IMR-90 (cell line): Measurements from ENCODE around the gene DCUN1D3. TPM values are rescaled to one million over a fixed set of nuclear protein-coding genes. Genes with fewer than 3 reads are reported as not detected.

Experiments used
- ATAC-seq: fragments of 200-7000 bp; cut with Tn5 transposase; 2 replicates; pipeline ENCODE4 v1.9.1; 2020; ENCODE audit warnings: low read depth, mild to moderate bottlenecking, moderate library complexity
- BruUV-seq: library from RNA; stranded (reverse); fragments of 400-500 nt; replicated peaks from 2 replicates; lab custom pipeline; 2021; lab: Mats Ljungman, UMichigan
- CTCF ChIA-PET: fragments of 300-600 bp; formaldehyde crosslinking; extraction: SDS; loops from one replicate; lab custom pipeline; 2021; ENCODE audit warnings: antibody characterized with exemption; lab: Yijun Ruan, JAX
- POLR2A ChIA-PET: fragments of 300-600 bp; sonication (Branson Sonifier 250); formaldehyde crosslinking; loops from one replicate; lab custom pipeline; 2022; ENCODE audit warnings: antibody characterized with exemption; ENCODE audit not compliant: unreplicated experiment; lab: Charles Lee
- DNase-seq: peaks from one replicate; pipeline ENCODE4 v3.0.0; 2013
- H2AFZ ChIP-seq: replicated peaks from 2 replicates; pipeline ENCODE3; 2013; ENCODE audit warnings: low read length, mild to moderate bottlenecking; ENCODE audit not compliant: poor library complexity
- H2AK5ac ChIP-seq: 2 replicates; pipeline ENCODE4 v1.6.1; 2013; ENCODE audit warnings: low read depth, low read length, inconsistent platforms
- H2AK9ac ChIP-seq: replicated peaks from 2 replicates; pipeline ENCODE3; 2013; ENCODE audit warnings: mild to moderate bottlenecking, low read depth, low read length, moderate library complexity; ENCODE audit not compliant: poor library complexity
- H2BK120ac ChIP-seq: 2 replicates; pipeline ENCODE4 v1.6.1; 2013; ENCODE audit warnings: low read depth, low read length, inconsistent platforms
- H2BK15ac ChIP-seq: 3 replicates; pipeline ENCODE4 v1.6.1; 2013; ENCODE audit warnings: low read depth, low read length, inconsistent platforms
- H2BK20ac ChIP-seq: 2 replicates; pipeline ENCODE4 v1.6.1; 2013; ENCODE audit warnings: low read depth, mild to moderate bottlenecking, inconsistent platforms, low read length, moderate library complexity
- H2BK5ac ChIP-seq: 2 replicates; pipeline ENCODE4 v1.6.1; 2013; ENCODE audit warnings: mild to moderate bottlenecking, low read depth, low read length, inconsistent platforms; ENCODE audit not compliant: poor library complexity, severe bottlenecking
- H3K14ac ChIP-seq: replicated peaks from 2 replicates; pipeline ENCODE4 v1.6.1; 2013; ENCODE audit warnings: low read depth, low read length, inconsistent platforms
- H3K18ac ChIP-seq: 2 replicates; pipeline ENCODE4 v1.6.1; 2013; ENCODE audit warnings: low read depth, low read length, control low read depth
- H3K23ac ChIP-seq: 2 replicates; pipeline ENCODE4 v1.6.1; 2013; ENCODE audit warnings: low read depth, low read length, inconsistent platforms
- H3K27ac ChIP-seq: 2 replicates; pipeline ENCODE4 v1.5.1; 2013; ENCODE audit warnings: mild to moderate bottlenecking, control low read depth, low read length; ENCODE audit not compliant: insufficient read depth
- H3K27me3 ChIP-seq: 2 replicates; pipeline ENCODE4 v1.6.1; 2013; ENCODE audit warnings: low read length; ENCODE audit not compliant: control insufficient read depth, insufficient read depth
- H3K36me3 ChIP-seq: 2 replicates; pipeline ENCODE4 v1.6.1; 2013; ENCODE audit warnings: low read length, mixed read lengths; ENCODE audit not compliant: control insufficient read depth, insufficient read depth
- H3K4ac ChIP-seq: 2 replicates; pipeline ENCODE4 v1.6.1; 2013; ENCODE audit warnings: low read depth, low read length, inconsistent platforms
- H3K4me1 ChIP-seq: 2 replicates; pipeline ENCODE4 v1.6.1; 2013; ENCODE audit warnings: low read length, mixed read lengths; ENCODE audit not compliant: control insufficient read depth, insufficient read depth
- H3K4me2 ChIP-seq: 2 replicates; pipeline ENCODE4 v1.6.1; 2013; ENCODE audit warnings: low read depth, mild to moderate bottlenecking, control low read depth, low read length, moderate library complexity
- H3K4me3 ChIP-seq: 2 replicates; pipeline ENCODE4 v1.5.1; 2013; ENCODE audit warnings: low read depth, mild to moderate bottlenecking, control low read depth, low read length, moderate library complexity; ENCODE audit not compliant: insufficient read depth
- H3K56ac ChIP-seq: 2 replicates; pipeline ENCODE4 v1.6.1; 2013; ENCODE audit warnings: low read length, inconsistent platforms; ENCODE audit not compliant: insufficient read depth; ENCODE audit errors: extremely low read depth
- H3K79me1 ChIP-seq, 2 experiments: 2 replicates each; pipeline ENCODE4 v1.6.1; 2013; ENCODE audit warnings: low read length in 2 of 2, inconsistent platforms in 1 of 2, low read depth in 1 of 2
- H3K9ac ChIP-seq: 2 replicates; pipeline ENCODE4 v1.6.1; 2013; ENCODE audit warnings: low read depth, low read length, control low read depth
- H3K9me1 ChIP-seq: 2 replicates; pipeline ENCODE4 v1.6.1; 2013; ENCODE audit warnings: low read length, inconsistent platforms; ENCODE audit not compliant: insufficient read depth
- H3K9me3 ChIP-seq: 2 replicates; pipeline ENCODE4 v1.6.1; 2013; ENCODE audit warnings: low read length; ENCODE audit not compliant: control insufficient read depth, insufficient read depth
- H4K20me1 ChIP-seq: 2 replicates; pipeline ENCODE4 v1.6.1; 2013; ENCODE audit warnings: low read length, inconsistent platforms; ENCODE audit not compliant: insufficient read depth
- H4K5ac ChIP-seq: 2 replicates; pipeline ENCODE4 v1.6.1; 2013; ENCODE audit warnings: mild to moderate bottlenecking, low read depth, low read length, control low read depth
- H4K8ac ChIP-seq, 2 experiments: 2 replicates each; pipeline ENCODE4 v1.6.1; 2013; ENCODE audit warnings: low read depth in 2 of 2, low read length in 2 of 2, control low read depth in 1 of 2, inconsistent platforms in 1 of 2
- H4K91ac ChIP-seq: 2 replicates; pipeline ENCODE4 v1.6.1; 2013; ENCODE audit warnings: low read depth, low read length, inconsistent platforms; ENCODE audit not compliant: insufficient read depth
- POLR2A ChIP-seq: IDR thresholded peaks from 2 replicates; pipeline ENCODE4 v1.6.1; 2012; ENCODE audit warnings: mild to moderate bottlenecking, low read depth, low read length
- WGBS, 2 experiments: methylation state at CpG; one replicate each; pipeline versions ENCODE4 v1.1.5 to v1.1.7; 2013; ENCODE audit warnings: missing lambda C conversion rate in 2 of 2; ENCODE audit not compliant: insufficient read length in 1 of 2; ENCODE audit errors: extremely low coverage in 2 of 2; 5-methylcytosine and 5-hydroxymethylcytosine counted together
- dilution Hi-C: fragments of 300-500 bp; cut with HindIII; formaldehyde crosslinking; loops from one replicate; pipeline ENCODE4 v1.14.3; 2018; ENCODE audit warnings: low sequenced_read_pairs; ENCODE audit not compliant: unreplicated experiment
- in situ Hi-C: fragments of 300-500 bp; cut with MboI; formaldehyde crosslinking; loops from 3 replicates; pipeline ENCODE4 v1.14.3; 2019; ENCODE audit warnings: low sequenced_read_pairs, inconsistent platforms, mixed read lengths
- intact Hi-C: fragments of 100-400 bp; cut with micrococcal nuclease; formaldehyde crosslinking; loops from 2 replicates; pipeline ENCODE4 v1.10.0; 2022
- polyA plus RNA-seq, 3 experiments: library from polyadenylated mRNA; depleted of rRNA; stranded (reverse); fragments of >200 nt; gene quantifications; 2 replicates each; pipeline ENCODE4 v1.2.3, GENCODE V29; 2012; ENCODE audit warnings: low replicate concordance in 1 of 3
- total RNA-seq: library from RNA; depleted of rRNA; stranded (reverse); fragments of >200 nt; gene quantifications from 2 replicates; pipeline ENCODE4 v1.2.3, GENCODE V29; 2012

The DCUN1D3 gene
- total and polyA plus RNA-seq, 2 of the 4 experiments (the other 2 are of a cell fraction), result 8.1 to 42.3 TPM

- Histone ChIP-seq H3K79me1 (peaks cover 43 to 90% of the 10 kb centered on the region in 2 experiments), H3K4ac (peak overlapping the region; percentile 99), H3K9ac (no peak overlapping the region), H3K9me1 (peaks cover 46% of the 10 kb centered on the region), H4K91ac (peak overlapping the region; percentile 99), H2BK120ac (peak overlapping the region; percentile 100), H2BK5ac (peak overlapping the region; percentile 98), H4K20me1 (peaks cover 27% of the 10 kb centered on the region), H3K4me3 (no peak overlapping the region), H2BK20ac (peak overlapping the region; percentile 100), H3K18ac (peak overlapping the region; percentile 59; the same call in 1 of the 2 replicates), H3K4me1 (peaks cover 20% of the 10 kb centered on the region), H3K27me3 (no peaks in the 10 kb centered on the region), H3K14ac (peak overlapping the region; percentile 100), H3K4me2 (no peak overlapping the region), H3K56ac (peak overlapping the region; percentile 49; the same call in 1 of the 2 replicates), H3K27ac (peak overlapping the region; percentile 99; the same call in 1 of the 2 replicates), H2AK9ac (peak overlapping the region; percentile 98), H4K8ac (peak overlapping the region in 1 of 2 experiments; percentile 99; a peak in 3 of 4 replicates), H2AFZ (no peak overlapping the region), H3K23ac (peak overlapping the region; percentile 100; the same call in 1 of the 2 replicates), H3K9me3 (no peaks in the 10 kb centered on the region), H3K36me3 (peaks cover 6% of the 10 kb centered on the region; the same call in 1 of the 2 replicates), H2BK15ac (peak overlapping the region; percentile 51; the same call in 2 of the 3 replicates), H4K5ac (peak overlapping the region; percentile 46; the same call in 1 of the 2 replicates), H2AK5ac (peak overlapping the region; percentile 93; the same call in 1 of the 2 replicates)
- ATAC-seq (no peak), DNase-seq (no peak)
- dilution Hi-C loops (no loop called here), in situ Hi-C loops (no loop called here), intact Hi-C loops (loop anchor here (2.0 kb wide), 1 partner anchor 18 kb away; no protein-coding TSS in a partner anchor)
- no CpG with 5 or more reads among the region's 3 CpGs for WGBS, 2 experiments
- TF ChIP-seq POLR2A, result no peak
- ChIA-PET POLR2A (no interaction called here), CTCF (no interaction called here)
- BruUV-seq, result no TSS peak
Observed at GRCh38 chr16:20866801-20867200, 33.4 kb downstream of the DCUN1D3 start.
